Erythroblast (primary cell): Measurements from ENCODE around the gene TTC29.
"Not testable (repeated sequence)": the region's sequence is repeated elsewhere in the genome, so short reads cannot be mapped to it uniquely, and the experiment has no call there.

Experiments
- GATA1 ChIP-seq: IDR thresholded peaks from 2 replicates; pipeline ENCODE4 v1.6.1; 2011; ENCODE audit warnings: low read depth, mild to moderate bottlenecking, control low read depth, low read length, moderate library complexity
- POLR2A ChIP-seq: IDR thresholded peaks from 2 replicates; pipeline ENCODE4 v1.6.1; 2011; ENCODE audit warnings: mild to moderate bottlenecking, low read length

- TF ChIP-seq POLR2A, GATA1: not testable (repeated sequence)
Measured at GRCh38 chr4:146723519-146723918, 222.1 kb downstream of the TTC29 start.
